ENCODE results near the gene SNAI3.
"Not testable (repeated sequence)": the region's sequence is repeated elsewhere in the genome, so short reads cannot be mapped to it uniquely, and the experiment has no call there.

SNAI3 gene

DNA sequence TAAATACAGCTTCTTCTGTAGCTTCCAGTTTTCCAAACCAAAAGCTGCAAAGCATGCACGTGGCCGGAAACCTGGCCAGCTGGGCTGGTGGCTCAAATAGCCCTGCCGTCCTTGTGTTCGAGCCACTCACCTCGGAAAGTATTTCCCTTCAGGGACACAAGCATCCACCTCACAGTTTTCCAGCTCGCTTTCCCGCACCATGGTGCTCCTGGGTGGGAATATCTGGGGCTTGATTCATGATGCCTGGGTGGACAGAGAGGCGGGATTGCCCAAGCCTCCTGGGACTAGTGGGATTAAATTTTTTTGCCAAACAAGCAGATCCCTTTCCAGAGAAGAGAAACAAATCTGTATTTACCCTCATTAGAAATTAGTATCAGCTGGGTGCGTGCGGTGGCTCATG lies 16.3 kb downstream of the SNAI3 start:
- no peak for DNase-seq (ENCODE audit: low read depth)

- not testable (repeated sequence) for DNase-seq (ENCODE audit: low read depth)
These were observed 16.8 kb downstream of the SNAI3 start for GRCh38 chr16:88669493-88669892.

GRCh38 chr16:88667461-88667860 lies 18.8 kb downstream of the SNAI3 start:
- no peak for DNase-seq (ENCODE audit: low read depth)

GRCh38 chr16:88665570-88665969 lies 20.7 kb downstream of the SNAI3 start:
- DNase-seq (ENCODE audit: low read depth), result no peak

GRCh38 chr16:88665148-88665547 lies 21.2 kb downstream of the SNAI3 start:
- no peak for DNase-seq (ENCODE audit: low read depth)

GRCh38 chr16:88662843-88663606 lies 23.3 kb downstream of the SNAI3 start, which contains the start of gene MVD:
Gene MVD (minus strand): TSS chr16:88663091. CDS start chr16:88663080, 11 bp downstream.
- peak; percentile 95 for DNase-seq (ENCODE audit: low read depth)

GRCh38 chr16:88662222-88662842 lies 24.0 kb downstream of the SNAI3 start:
- no peak for DNase-seq (ENCODE audit: low read depth)

GRCh38 chr16:88661468-88661867 lies 24.8 kb downstream of the SNAI3 start:
- no peak for DNase-seq (ENCODE audit: low read depth)

- DNase-seq (ENCODE audit: low read depth), result no peak
These were observed 27.1 kb downstream of the SNAI3 start for GRCh38 chr16:88659160-88659559.

- DNase-seq (ENCODE audit: low read depth), result no peak
These were observed 27.6 kb downstream of the SNAI3 start for GRCh38 chr16:88658714-88659113.

DNA sequence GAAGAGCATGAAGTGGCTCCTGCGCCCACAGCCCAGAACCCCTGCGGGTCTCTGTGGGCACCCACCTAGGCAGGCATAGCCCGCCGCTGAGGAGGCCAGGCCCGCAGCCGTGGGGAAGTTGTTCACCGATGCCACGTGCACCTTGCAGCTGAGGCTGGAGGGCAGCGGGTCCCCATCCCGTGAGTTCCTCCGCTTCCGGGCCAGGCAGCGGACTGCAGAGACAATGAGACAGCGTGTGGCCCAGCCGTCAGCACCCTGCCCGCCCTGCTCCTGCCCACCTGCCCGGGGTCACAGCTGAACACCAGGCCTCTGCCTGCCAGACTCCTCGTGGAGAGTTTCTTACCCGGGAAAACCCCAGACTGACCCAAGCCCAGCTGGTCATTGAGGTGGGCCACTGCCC lies 28.9 kb downstream of the SNAI3 start:
- no peak for DNase-seq (ENCODE audit: low read depth)

DNA sequence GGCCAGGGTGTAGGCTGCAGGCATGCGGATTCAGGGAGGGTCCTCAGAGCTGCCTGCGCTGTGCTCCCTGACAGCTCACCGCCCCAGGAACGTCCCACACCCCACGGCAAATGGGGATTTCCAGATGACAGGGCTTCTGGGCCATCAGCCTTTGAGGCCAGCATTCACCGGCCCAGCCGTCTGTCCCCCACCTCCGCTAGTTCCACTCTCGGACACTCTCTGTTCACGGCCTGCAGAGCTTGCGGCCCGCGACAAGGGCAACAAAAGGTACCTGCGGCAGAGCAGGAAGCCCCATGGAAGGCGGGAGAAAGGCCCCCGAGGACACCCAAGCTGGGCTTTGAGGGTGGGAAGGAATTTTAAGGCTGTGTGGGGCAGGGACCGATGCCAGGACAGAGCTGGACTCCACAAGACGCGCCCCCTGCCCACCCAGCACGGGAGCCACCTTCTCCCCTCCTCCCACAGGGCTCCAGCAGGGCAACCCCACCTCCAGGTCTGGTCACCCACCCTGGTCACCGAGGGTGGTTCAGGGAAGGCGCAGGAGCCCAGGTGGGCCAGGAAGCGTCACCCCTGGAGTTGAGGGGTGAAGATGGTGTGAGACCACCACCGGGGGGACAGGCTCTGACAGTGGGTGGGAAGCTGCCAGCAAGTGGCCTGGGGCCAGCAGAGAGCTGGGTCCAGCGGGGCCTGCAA lies 29.9 kb downstream of the SNAI3 start:
- no peak for DNase-seq (ENCODE audit: low read depth)

GRCh38 chr16:88655733-88656281 lies 30.5 kb downstream of the SNAI3 start:
- no peak for DNase-seq (ENCODE audit: low read depth)

GRCh38 chr16:88655053-88655732 lies 31.1 kb downstream of the SNAI3 start:
- no peak for DNase-seq (ENCODE audit: low read depth)

GRCh38 chr16:88654363-88655052 lies 31.8 kb downstream of the SNAI3 start:
- no peak for DNase-seq (ENCODE audit: low read depth)

- no peak for DNase-seq (ENCODE audit: low read depth)
These were observed 32.5 kb downstream of the SNAI3 start for GRCh38 chr16:88653596-88654362.

- DNase-seq (ENCODE audit: low read depth), result no peak
These were observed 33.2 kb downstream of the SNAI3 start for GRCh38 chr16:88653101-88653500.

DNA sequence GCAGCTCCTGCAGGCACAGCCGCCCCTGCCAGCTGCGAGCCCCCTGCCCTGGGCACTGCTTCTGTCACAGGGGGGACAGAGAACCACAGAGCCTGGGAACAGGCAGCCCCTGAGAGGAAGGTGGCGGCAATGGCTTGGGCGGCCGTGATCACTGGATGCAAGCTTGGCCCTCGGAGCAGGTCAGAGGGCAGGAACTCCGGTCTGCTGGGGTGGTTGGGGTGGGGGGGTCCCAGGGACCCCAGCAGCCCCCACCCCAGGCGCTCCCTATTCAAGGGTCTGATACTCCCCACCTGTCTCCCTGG lies 33.6 kb downstream of the SNAI3 start:
- DNase-seq (ENCODE audit: low read depth), result no peak

DNA sequence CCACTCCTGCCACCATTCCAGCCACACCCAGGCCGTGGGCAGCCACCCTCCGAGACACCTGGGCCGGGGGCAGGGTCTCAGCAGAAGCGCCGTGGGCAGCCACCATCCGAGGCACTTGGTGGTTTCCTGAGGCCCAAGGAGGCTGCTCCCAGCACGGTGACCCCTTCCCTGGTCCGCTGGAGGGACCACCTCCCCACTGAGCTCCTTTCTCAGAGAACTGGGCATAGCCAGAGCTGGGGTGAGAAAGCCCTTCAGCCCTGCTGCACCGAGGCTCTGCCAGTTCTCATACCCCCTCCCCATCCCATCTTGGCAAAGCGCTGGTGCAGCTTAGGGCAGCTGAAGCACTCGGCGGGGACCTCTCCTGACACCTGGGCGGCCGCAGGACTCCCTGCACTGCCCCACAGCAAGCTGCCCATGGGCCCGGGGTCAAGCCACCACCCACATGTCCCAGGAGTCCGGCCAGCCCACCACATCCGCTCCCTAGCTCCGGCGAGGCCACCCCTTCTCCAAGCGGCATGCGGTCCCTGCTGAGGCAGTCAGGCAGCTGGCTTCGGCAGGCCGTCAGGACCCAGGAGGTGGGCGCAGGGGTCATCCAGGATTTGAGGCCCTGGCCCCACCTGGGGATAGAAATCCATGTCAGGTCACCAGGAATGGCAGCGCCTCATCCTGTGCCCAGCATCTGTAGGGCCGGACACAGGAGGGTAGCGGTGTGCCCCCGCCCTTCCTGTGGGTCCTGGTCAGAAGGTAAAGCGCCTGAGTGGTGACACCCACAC lies 34.1 kb downstream of the SNAI3 start:
- DNase-seq (ENCODE audit: low read depth), result no peak

GRCh38 chr16:88651276-88651988 lies 34.9 kb downstream of the SNAI3 start:
- peak; percentile 49 for DNase-seq (ENCODE audit: low read depth)

All from stimulated activated CD4-positive, alpha-beta T cell treated with anti-CD3 and anti-CD28 coated beads, Interleukin-2, amount 100 ng/mL, for 4 hours (primary cell).